ENCODE measurements around the gene CD4.

Gene CD4

GRCh38 chr12:6817098-6817497 is 27.8 kb downstream of the CD4 start:
- no peak for DNase-seq

- DNase-seq = no peak
Observed at GRCh38 chr12:6817662-6818157, 28.4 kb downstream of the CD4 start.

GRCh38 chr12:6818222-6818621 is 28.9 kb downstream of the CD4 start:
- no peak for DNase-seq

- no peak for DNase-seq
Observed at GRCh38 chr12:6818645-6819044, 29.3 kb downstream of the CD4 start.

GRCh38 chr12:6819106-6820030 is 30.0 kb downstream of the CD4 start:
- no peak for DNase-seq

- no peak for DNase-seq
Observed at GRCh38 chr12:6820166-6820565, 30.8 kb downstream of the CD4 start.

GRCh38 chr12:6821591-6822425 is 32.5 kb downstream of the CD4 start, which contains the start of gene GPR162:
TSS of gene GPR162 (plus strand) at chr12:6821821. CDS start at chr12:6823899, 2,078 bp downstream.
- no peak for DNase-seq

- DNase-seq = no peak
Observed at GRCh38 chr12:6822426-6823135, 33.3 kb downstream of the CD4 start.

GRCh38 chr12:6823182-6824084 is 34.1 kb downstream of the CD4 start:
- DNase-seq = no peak

GRCh38 chr12:6824085-6824775 is 34.9 kb downstream of the CD4 start:
- DNase-seq = no peak

GRCh38 chr12:6824901-6825381 is 35.6 kb downstream of the CD4 start:
- DNase-seq = no peak

- peak; percentile 81 for DNase-seq
Observed at GRCh38 chr12:6825398-6826124, 36.2 kb downstream of the CD4 start.

- no peak for DNase-seq
Observed at GRCh38 chr12:6826125-6826733, 36.9 kb downstream of the CD4 start.

GRCh38 chr12:6826734-6827436 is 37.6 kb downstream of the CD4 start:
- DNase-seq = no peak

- peak; percentile 46 for DNase-seq
Observed at GRCh38 chr12:6827437-6827911, 38.1 kb downstream of the CD4 start.

- DNase-seq = no peak
Observed at GRCh38 chr12:6827982-6828780, 38.9 kb downstream of the CD4 start, which contains the start of gene P3H3. TSS of gene P3H3 (plus strand) at chr12:6828407. CDS start at chr12:6828441, 34 bp downstream.

GRCh38 chr12:6828781-6829535 is 39.6 kb downstream of the CD4 start:
- DNase-seq = no peak

All from activated CD4-positive, alpha-beta T cell treated with anti-CD3 and anti-CD28 coated beads, Interleukin-2, amount 50 U/mL, for 16 hours (primary cell).